IMR-90 (cell line): ENCODE measurements around the gene DIP2B. TPM values are rescaled to one million over a fixed set of nuclear protein-coding genes. Genes with fewer than 3 reads are reported as not detected.
A peak's percentile ranks its signal among the peaks of the same experiment; 100 is the strongest.

Experiments used
- ATAC-seq: fragments of 200-7000 bp; cut with Tn5 transposase; 2 replicates; pipeline ENCODE4 v1.9.1; 2020; ENCODE audit warnings: low read depth, mild to moderate bottlenecking, moderate library complexity
- BruUV-seq: library from RNA; stranded (reverse); fragments of 400-500 nt; replicated peaks from 2 replicates; lab custom pipeline; 2021; lab: Mats Ljungman, UMichigan
- CTCF ChIA-PET: fragments of 300-600 bp; formaldehyde crosslinking; extraction: SDS; loops from one replicate; lab custom pipeline; 2021; ENCODE audit warnings: antibody characterized with exemption; lab: Yijun Ruan, JAX
- POLR2A ChIA-PET: fragments of 300-600 bp; sonication (Branson Sonifier 250); formaldehyde crosslinking; loops from one replicate; lab custom pipeline; 2022; ENCODE audit warnings: antibody characterized with exemption; ENCODE audit not compliant: unreplicated experiment; lab: Charles Lee
- DNase-seq: peaks from one replicate; pipeline ENCODE4 v3.0.0; 2013
- H2AFZ ChIP-seq: replicated peaks from 2 replicates; pipeline ENCODE3; 2013; ENCODE audit warnings: low read length, mild to moderate bottlenecking; ENCODE audit not compliant: poor library complexity
- H2AK5ac ChIP-seq: 2 replicates; pipeline ENCODE4 v1.6.1; 2013; ENCODE audit warnings: low read depth, low read length, inconsistent platforms
- H2AK9ac ChIP-seq: replicated peaks from 2 replicates; pipeline ENCODE3; 2013; ENCODE audit warnings: mild to moderate bottlenecking, low read depth, low read length, moderate library complexity; ENCODE audit not compliant: poor library complexity
- H2BK120ac ChIP-seq: 2 replicates; pipeline ENCODE4 v1.6.1; 2013; ENCODE audit warnings: low read depth, low read length, inconsistent platforms
- H2BK15ac ChIP-seq: 3 replicates; pipeline ENCODE4 v1.6.1; 2013; ENCODE audit warnings: low read depth, low read length, inconsistent platforms
- H2BK20ac ChIP-seq: 2 replicates; pipeline ENCODE4 v1.6.1; 2013; ENCODE audit warnings: low read depth, mild to moderate bottlenecking, inconsistent platforms, low read length, moderate library complexity
- H2BK5ac ChIP-seq: 2 replicates; pipeline ENCODE4 v1.6.1; 2013; ENCODE audit warnings: mild to moderate bottlenecking, low read depth, low read length, inconsistent platforms; ENCODE audit not compliant: poor library complexity, severe bottlenecking
- H3K14ac ChIP-seq: replicated peaks from 2 replicates; pipeline ENCODE4 v1.6.1; 2013; ENCODE audit warnings: low read depth, low read length, inconsistent platforms
- H3K18ac ChIP-seq: 2 replicates; pipeline ENCODE4 v1.6.1; 2013; ENCODE audit warnings: low read depth, low read length, control low read depth
- H3K23ac ChIP-seq: 2 replicates; pipeline ENCODE4 v1.6.1; 2013; ENCODE audit warnings: low read depth, low read length, inconsistent platforms
- H3K27ac ChIP-seq: 2 replicates; pipeline ENCODE4 v1.5.1; 2013; ENCODE audit warnings: mild to moderate bottlenecking, control low read depth, low read length; ENCODE audit not compliant: insufficient read depth
- H3K27me3 ChIP-seq: 2 replicates; pipeline ENCODE4 v1.6.1; 2013; ENCODE audit warnings: low read length; ENCODE audit not compliant: control insufficient read depth, insufficient read depth
- H3K36me3 ChIP-seq: 2 replicates; pipeline ENCODE4 v1.6.1; 2013; ENCODE audit warnings: low read length, mixed read lengths; ENCODE audit not compliant: control insufficient read depth, insufficient read depth
- H3K4ac ChIP-seq: 2 replicates; pipeline ENCODE4 v1.6.1; 2013; ENCODE audit warnings: low read depth, low read length, inconsistent platforms
- H3K4me1 ChIP-seq: 2 replicates; pipeline ENCODE4 v1.6.1; 2013; ENCODE audit warnings: low read length, mixed read lengths; ENCODE audit not compliant: control insufficient read depth, insufficient read depth
- H3K4me2 ChIP-seq: 2 replicates; pipeline ENCODE4 v1.6.1; 2013; ENCODE audit warnings: low read depth, mild to moderate bottlenecking, control low read depth, low read length, moderate library complexity
- H3K4me3 ChIP-seq: 2 replicates; pipeline ENCODE4 v1.5.1; 2013; ENCODE audit warnings: low read depth, mild to moderate bottlenecking, control low read depth, low read length, moderate library complexity; ENCODE audit not compliant: insufficient read depth
- H3K56ac ChIP-seq: 2 replicates; pipeline ENCODE4 v1.6.1; 2013; ENCODE audit warnings: low read length, inconsistent platforms; ENCODE audit not compliant: insufficient read depth; ENCODE audit errors: extremely low read depth
- H3K79me1 ChIP-seq, 2 experiments: 2 replicates each; pipeline ENCODE4 v1.6.1; 2013; ENCODE audit warnings: low read length in 2 of 2, inconsistent platforms in 1 of 2, low read depth in 1 of 2
- H3K9ac ChIP-seq: 2 replicates; pipeline ENCODE4 v1.6.1; 2013; ENCODE audit warnings: low read depth, low read length, control low read depth
- H3K9me1 ChIP-seq: 2 replicates; pipeline ENCODE4 v1.6.1; 2013; ENCODE audit warnings: low read length, inconsistent platforms; ENCODE audit not compliant: insufficient read depth
- H3K9me3 ChIP-seq: 2 replicates; pipeline ENCODE4 v1.6.1; 2013; ENCODE audit warnings: low read length; ENCODE audit not compliant: control insufficient read depth, insufficient read depth
- H4K20me1 ChIP-seq: 2 replicates; pipeline ENCODE4 v1.6.1; 2013; ENCODE audit warnings: low read length, inconsistent platforms; ENCODE audit not compliant: insufficient read depth
- H4K5ac ChIP-seq: 2 replicates; pipeline ENCODE4 v1.6.1; 2013; ENCODE audit warnings: mild to moderate bottlenecking, low read depth, low read length, control low read depth
- H4K8ac ChIP-seq, 2 experiments: 2 replicates each; pipeline ENCODE4 v1.6.1; 2013; ENCODE audit warnings: low read depth in 2 of 2, low read length in 2 of 2, control low read depth in 1 of 2, inconsistent platforms in 1 of 2
- H4K91ac ChIP-seq: 2 replicates; pipeline ENCODE4 v1.6.1; 2013; ENCODE audit warnings: low read depth, low read length, inconsistent platforms; ENCODE audit not compliant: insufficient read depth
- CEBPB ChIP-seq: IDR thresholded peaks from 2 replicates; pipeline ENCODE4 v1.6.1; 2012; ENCODE audit warnings: low read depth, low read length, improper control_type of control experiment
- MAZ ChIP-seq: IDR thresholded peaks from 2 replicates; pipeline ENCODE4 v1.6.1; 2012; ENCODE audit warnings: low read depth, mild to moderate bottlenecking, low read length, improper control_type of control experiment, moderate library complexity, borderline replicate concordance
- MXI1 ChIP-seq: IDR thresholded peaks from 2 replicates; pipeline ENCODE4 v1.6.1; 2012; ENCODE audit warnings: low read depth, mild to moderate bottlenecking, low read length, moderate library complexity, borderline replicate concordance
- RAD21 ChIP-seq: IDR thresholded peaks from 2 replicates; pipeline ENCODE4 v1.6.1; 2012; ENCODE audit warnings: low read length, improper control_type of control experiment
- WGBS, 2 experiments: methylation state at CpG; one replicate each; pipeline versions ENCODE4 v1.1.5 to v1.1.7; 2013; ENCODE audit warnings: missing lambda C conversion rate in 2 of 2; ENCODE audit not compliant: insufficient read length in 1 of 2; ENCODE audit errors: extremely low coverage in 2 of 2; 5-methylcytosine and 5-hydroxymethylcytosine counted together
- dilution Hi-C: fragments of 300-500 bp; cut with HindIII; formaldehyde crosslinking; loops from one replicate; pipeline ENCODE4 v1.14.3; 2018; ENCODE audit warnings: low sequenced_read_pairs; ENCODE audit not compliant: unreplicated experiment
- in situ Hi-C: fragments of 300-500 bp; cut with MboI; formaldehyde crosslinking; loops from 3 replicates; pipeline ENCODE4 v1.14.3; 2019; ENCODE audit warnings: low sequenced_read_pairs, inconsistent platforms, mixed read lengths
- intact Hi-C: fragments of 100-400 bp; cut with micrococcal nuclease; formaldehyde crosslinking; loops from 2 replicates; pipeline ENCODE4 v1.10.0; 2022
- polyA plus RNA-seq, 3 experiments: library from polyadenylated mRNA; depleted of rRNA; stranded (reverse); fragments of >200 nt; gene quantifications; 2 replicates each; pipeline ENCODE4 v1.2.3, GENCODE V29; 2012; ENCODE audit warnings: low replicate concordance in 1 of 3
- total RNA-seq: library from RNA; depleted of rRNA; stranded (reverse); fragments of >200 nt; gene quantifications from 2 replicates; pipeline ENCODE4 v1.2.3, GENCODE V29; 2012
- TF ChIP-seq, protein P1 (sequence below): fragments of 150-350 bp; IDR thresholded peaks from 2 replicates; pipeline ENCODE4 v1.6.1; 2017; ENCODE audit warnings: mild to moderate bottlenecking, antibody characterized with exemption, low read length, low read depth

The DIP2B gene
- total and polyA plus RNA-seq, 2 of the 4 experiments (the other 2 are of a cell fraction), result 7.7 to 12.9 TPM

DNA sequence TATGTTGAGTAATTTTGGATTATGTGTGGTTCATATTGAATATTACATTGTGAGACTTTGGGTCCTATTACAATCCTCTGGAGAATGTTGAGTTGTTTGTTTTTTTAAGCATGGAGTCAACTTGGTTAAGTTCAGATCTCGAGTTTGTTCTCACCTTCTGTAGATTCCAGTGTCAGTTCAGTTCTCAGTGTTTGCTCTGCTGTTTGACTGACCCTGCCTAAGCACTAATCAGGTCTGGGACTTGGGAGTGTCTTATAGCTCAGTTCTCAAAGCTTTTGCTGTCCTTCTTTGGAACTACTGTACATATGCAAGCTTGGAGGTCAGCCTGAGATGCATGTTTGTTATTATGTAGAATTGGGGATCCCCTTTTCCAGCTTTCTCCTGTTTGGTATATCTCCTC lies 63.1 kb downstream of the DIP2B start:
- Histone ChIP-seq H2BK15ac (no peak overlapping the region), H3K23ac (peak overlapping the region; percentile 19; the same call in 1 of the 2 replicates), H3K4me3 (no peak overlapping the region), H2BK120ac (peak overlapping the region; percentile 42), H3K56ac (no peak overlapping the region), H2AK9ac (no peak overlapping the region), H3K9ac (no peak overlapping the region; the same call in 1 of the 2 replicates), H3K4me2 (peak overlapping the region; percentile 71), H3K18ac (no peak overlapping the region), H3K27me3 (no peaks in the 10 kb centered on the region), H3K79me1 (peaks cover 13 to 60% of the 10 kb centered on the region in 2 experiments), H4K8ac (0 out of 4 replicates have a peak overlapping the region, but pooled peaks of 1 of the 2 experiments have one; percentile 7), H3K9me1 (peaks cover 9% of the 10 kb centered on the region), H3K4me1 (peaks cover 13% of the 10 kb centered on the region), H3K14ac (peak overlapping the region; percentile 46), H4K91ac (no peak overlapping the region), H4K5ac (no peak overlapping the region), H3K36me3 (no peaks in the 10 kb centered on the region), H3K9me3 (no peaks in the 10 kb centered on the region), H2AK5ac (peak overlapping the region; percentile 60; the same call in 1 of the 2 replicates), H2BK5ac (no peak overlapping the region), H3K27ac (peak overlapping the region; percentile 36; the same call in 1 of the 2 replicates), H2AFZ (no peak overlapping the region), H2BK20ac (no peak overlapping the region), H4K20me1 (peaks cover 20% of the 10 kb centered on the region; the same call in 1 of the 2 replicates), H3K4ac (0 out of 2 replicates have a peak overlapping the region, but pooled peaks have one; percentile 39)
- WGBS, 2 experiments, result no CpG with 5 or more reads among the region's 1 CpG
- TF ChIP-seq MXI1, result no peak
- TF ChIP-seq CEBPB, result peak; percentile 24; the same call in 1 of the 2 replicates
- TF ChIP-seq, protein P1, sequence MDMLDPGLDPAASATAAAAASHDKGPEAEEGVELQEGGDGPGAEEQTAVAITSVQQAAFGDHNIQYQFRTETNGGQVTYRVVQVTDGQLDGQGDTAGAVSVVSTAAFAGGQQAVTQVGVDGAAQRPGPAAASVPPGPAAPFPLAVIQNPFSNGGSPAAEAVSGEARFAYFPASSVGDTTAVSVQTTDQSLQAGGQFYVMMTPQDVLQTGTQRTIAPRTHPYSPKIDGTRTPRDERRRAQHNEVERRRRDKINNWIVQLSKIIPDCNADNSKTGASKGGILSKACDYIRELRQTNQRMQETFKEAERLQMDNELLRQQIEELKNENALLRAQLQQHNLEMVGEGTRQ, result no peak
- TF ChIP-seq RAD21, result no peak
- TF ChIP-seq MAZ, result no peak
- intact Hi-C loops (no loop called here), in situ Hi-C loops (no loop called here), dilution Hi-C loops (no loop called here)
- ATAC-seq (peak; percentile 46), DNase-seq (peak; percentile 63)
- ChIA-PET CTCF (interaction anchor here (1.2 to 1.4 kb wide), 2 partner anchors 35 to 62 kb away, joined by 3 read pairs; no protein-coding TSS in a partner anchor), POLR2A (no interaction called here)
- BruUV-seq, result no TSS peak
